Liver (tissue), 9 donors: ENCODE results near the gene JDP2. TPM values are rescaled to one million over a fixed set of nuclear protein-coding genes. Genes with fewer than 3 reads are reported as not detected.
A peak's percentile ranks its signal among the peaks of the same experiment; 100 is the strongest.

Experiments
- DNase-seq: peaks from one replicate; pipeline ENCODE4 v3.0.0-alpha.2; 2017; ENCODE audit warnings: low spot score
- H3K27ac ChIP-seq, 2 donors: one replicate each; pipeline ENCODE4 v1.7.0; 2013; ENCODE audit warnings: inconsistent platforms in 2 of 2, low read length in 2 of 2, control low read depth in 1 of 2, low read depth in 1 of 2, mild to moderate bottlenecking in 1 of 2
- H3K27me3 ChIP-seq, 4 donors: one replicate each; pipeline versions ENCODE4 v1.6.1 to v1.7.0; 2013; ENCODE audit warnings: low read length in 3 of 4, inconsistent platforms in 1 of 4, mild to moderate bottlenecking in 1 of 4, moderate library complexity in 1 of 4; ENCODE audit not compliant: control insufficient read depth in 4 of 4, insufficient read depth in 4 of 4
- H3K36me3 ChIP-seq, 4 donors: one replicate each; pipeline versions ENCODE4 v1.6.1 to v1.7.0; 2013; ENCODE audit warnings: low read length in 3 of 4, mild to moderate bottlenecking in 3 of 4, low read depth in 1 of 4, moderate library complexity in 1 of 4; ENCODE audit not compliant: control insufficient read depth in 4 of 4, insufficient read depth in 3 of 4
- H3K4me1 ChIP-seq, 4 donors: one replicate each; pipeline versions ENCODE4 v1.6.1 to v1.7.0; 2013; ENCODE audit warnings: low read length in 3 of 4, mild to moderate bottlenecking in 3 of 4, moderate library complexity in 1 of 4; ENCODE audit not compliant: control insufficient read depth in 4 of 4, insufficient read depth in 4 of 4
- H3K4me3 ChIP-seq, 3 donors: one replicate each; pipeline versions ENCODE4 v1.6.1 to v1.7.0; 2013; ENCODE audit warnings: low read length in 3 of 3, control low read depth in 1 of 3, low read depth in 1 of 3, mild to moderate bottlenecking in 1 of 3
- H3K9ac ChIP-seq, 2 donors: one replicate each; pipeline ENCODE4 v1.7.0; 2013; ENCODE audit warnings: low read length in 2 of 2, mild to moderate bottlenecking in 2 of 2, moderate library complexity in 2 of 2, control low read depth in 1 of 2, low read depth in 1 of 2
- H3K9me3 ChIP-seq, 4 donors: one replicate each; pipeline versions ENCODE4 v1.6.1 to v1.7.0; 2013; ENCODE audit warnings: low read length in 3 of 4; ENCODE audit not compliant: control insufficient read depth in 4 of 4
- EGR1 ChIP-seq, 2 donors: IDR thresholded peaks; 2 replicates each; pipeline ENCODE4 v1.6.1; 2016 to 2018; ENCODE audit warnings: antibody characterized with exemption in 2 of 2, low read depth in 2 of 2
- FOXA1 ChIP-seq: IDR thresholded peaks from 2 replicates; pipeline ENCODE4 v1.6.1; 2016; ENCODE audit warnings: antibody characterized with exemption
- FOXA2 ChIP-seq: IDR thresholded peaks from 2 replicates; pipeline ENCODE4 v1.6.1; 2016; ENCODE audit warnings: antibody characterized with exemption
- GABPA ChIP-seq, 2 donors: IDR thresholded peaks in 1 of 2; conservative IDR thresholded peaks in 1 of 2; 2 replicates each; pipeline ENCODE4 v1.6.1; 2016; ENCODE audit warnings: antibody characterized with exemption in 2 of 2, mild to moderate bottlenecking in 1 of 2, moderate library complexity in 1 of 2
- HNF4A ChIP-seq, 2 donors: conservative IDR thresholded peaks; 2 replicates each; pipeline ENCODE4 v1.6.1; 2016; ENCODE audit warnings: antibody characterized with exemption in 2 of 2, mild to moderate bottlenecking in 2 of 2
- HNF4G ChIP-seq: IDR thresholded peaks from 2 replicates; pipeline ENCODE4 v1.6.1; 2016; ENCODE audit warnings: antibody characterized with exemption
- RAD21 ChIP-seq, 2 donors: IDR thresholded peaks; 2 replicates each; pipeline ENCODE4 v1.6.1; 2016; ENCODE audit warnings: antibody characterized with exemption in 2 of 2, mild to moderate bottlenecking in 2 of 2
- RXRA ChIP-seq, 2 donors: IDR thresholded peaks; 2 replicates each; pipeline ENCODE4 v1.6.1; 2017 to 2018; ENCODE audit warnings: antibody characterized with exemption in 2 of 2, mild to moderate bottlenecking in 1 of 2
- SP1 ChIP-seq: IDR thresholded peaks from 2 replicates; pipeline ENCODE4 v1.6.1; 2018; ENCODE audit warnings: antibody characterized with exemption, mild to moderate bottlenecking
- TAF1 ChIP-seq: conservative IDR thresholded peaks from 2 replicates; pipeline ENCODE4 v1.6.1; 2016; ENCODE audit warnings: antibody characterized with exemption, mild to moderate bottlenecking
- YY1 ChIP-seq: IDR thresholded peaks from 2 replicates; pipeline ENCODE4 v1.6.1; 2016; ENCODE audit warnings: antibody characterized with exemption, mild to moderate bottlenecking
- WGBS: extraction: QIAGEN DNeasy Blood & Tissue Kit; methylation state at CpG from one replicate; pipeline ENCODE4 v1.1.7; 2013; 5-methylcytosine and 5-hydroxymethylcytosine counted together
- polyA plus RNA-seq, 2 donors: library from polyadenylated mRNA; stranded (reverse) in 1 of 2; unstranded in 1 of 2; fragments of 200-250 nt in 1 of 2; fragments of >200 nt in 1 of 2; fragmentation: Nextera tagmentation in 1 of 2; extraction: Ambion mirVana in 1 of 2; gene quantifications; one replicate each; pipeline versions ENCODE4 v1.2.1 to v1.2.3, GENCODE V29; 2013 to 2015
- total RNA-seq, 2 donors: library from RNA; depleted of rRNA; stranded (reverse); fragments of >200 nt; gene quantifications; one replicate each; pipeline ENCODE4 v1.2.3, GENCODE V29; 2014
- TF ChIP-seq, protein P1 (sequence below): IDR thresholded peaks from 2 replicates; pipeline ENCODE4 v1.6.1; 2016; ENCODE audit warnings: antibody characterized with exemption, mild to moderate bottlenecking
- TF ChIP-seq, protein P2 (sequence below): IDR thresholded peaks from 2 replicates; pipeline ENCODE4 v1.6.1; 2016; ENCODE audit warnings: antibody characterized with exemption
- TF ChIP-seq, protein P3 (sequence below): IDR thresholded peaks from 2 replicates; pipeline ENCODE4 v1.6.1; 2016; ENCODE audit warnings: antibody characterized with exemption
- TF ChIP-seq, protein P4 (sequence below): IDR thresholded peaks from 2 replicates; pipeline ENCODE4 v1.6.1; 2016; ENCODE audit warnings: antibody characterized with exemption
- donor health status: healthy.
- donor health status: healthy.
- donor health status: healthy.
- donor health status: healthy.
- donor health status: healthy.

JDP2 gene
- total and polyA plus RNA-seq, 4 donors, result 2.4 to 14.6 (median 8.7) TPM

DNA sequence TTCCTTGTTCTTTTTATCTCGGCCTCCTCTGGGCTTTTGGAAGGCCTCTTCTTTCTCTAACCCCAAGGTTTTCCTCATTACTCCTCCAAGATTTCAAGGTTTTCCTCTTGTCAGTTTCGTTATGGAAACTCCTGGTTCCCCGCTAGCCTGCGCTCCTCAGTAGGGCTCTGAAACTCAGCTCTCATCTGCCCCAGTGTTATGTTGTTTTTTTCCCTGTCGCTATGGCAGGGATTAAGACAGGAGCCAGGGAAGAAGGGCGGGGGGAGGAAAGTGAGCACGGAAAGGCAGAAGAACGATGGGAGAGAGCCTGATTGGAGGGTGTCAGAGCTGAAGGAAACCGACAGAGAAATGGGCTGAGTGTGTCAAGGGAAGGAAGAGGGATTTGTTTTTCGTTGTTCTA, 26.5 kb upstream of the JDP2 start:
- WGBS, result 72% methylated on average over 10 of the region's 10 CpGs
- Histone ChIP-seq H3K9ac (no peak overlapping the region), H3K36me3 (no peaks in the 10 kb centered on the region)

GRCh38 chr14:75402867-75403413, 24.9 kb upstream of the JDP2 start:
- H3K27me3 ChIP-seq, result no peaks in the 10 kb centered on the region
- peaks cover 0 to 10% (median 6%) of the 10 kb centered on the region in 4 donors for H3K4me1 ChIP-seq
- no peak overlapping the region for H3K27ac ChIP-seq
- H3K9ac ChIP-seq, result no peak overlapping the region
- no peaks in the 10 kb centered on the region for H3K36me3 ChIP-seq
- 95% methylated on average over 5 of the region's 5 CpGs for WGBS
- H3K4me3 ChIP-seq, result no peak overlapping the region
- peaks cover 0 to 5% (median 1%) of the 10 kb centered on the region in 4 donors for H3K9me3 ChIP-seq
- DNase-seq, result peak; percentile 5
- TF ChIP-seq TAF1 (no peak), HNF4A (conservative IDR thresholded peaks at IDR 0.05) (no peak), FOXA2 (no peak), FOXA1 (no peak), GABPA (IDR thresholded peaks at IDR 0.05 in 1 of 2, conservative IDR thresholded peaks at IDR 0.05 in 1 of 2) (no peak), RAD21 (IDR thresholded peaks at IDR 0.05) (no peak)
- TF ChIP-seq, protein P1, sequence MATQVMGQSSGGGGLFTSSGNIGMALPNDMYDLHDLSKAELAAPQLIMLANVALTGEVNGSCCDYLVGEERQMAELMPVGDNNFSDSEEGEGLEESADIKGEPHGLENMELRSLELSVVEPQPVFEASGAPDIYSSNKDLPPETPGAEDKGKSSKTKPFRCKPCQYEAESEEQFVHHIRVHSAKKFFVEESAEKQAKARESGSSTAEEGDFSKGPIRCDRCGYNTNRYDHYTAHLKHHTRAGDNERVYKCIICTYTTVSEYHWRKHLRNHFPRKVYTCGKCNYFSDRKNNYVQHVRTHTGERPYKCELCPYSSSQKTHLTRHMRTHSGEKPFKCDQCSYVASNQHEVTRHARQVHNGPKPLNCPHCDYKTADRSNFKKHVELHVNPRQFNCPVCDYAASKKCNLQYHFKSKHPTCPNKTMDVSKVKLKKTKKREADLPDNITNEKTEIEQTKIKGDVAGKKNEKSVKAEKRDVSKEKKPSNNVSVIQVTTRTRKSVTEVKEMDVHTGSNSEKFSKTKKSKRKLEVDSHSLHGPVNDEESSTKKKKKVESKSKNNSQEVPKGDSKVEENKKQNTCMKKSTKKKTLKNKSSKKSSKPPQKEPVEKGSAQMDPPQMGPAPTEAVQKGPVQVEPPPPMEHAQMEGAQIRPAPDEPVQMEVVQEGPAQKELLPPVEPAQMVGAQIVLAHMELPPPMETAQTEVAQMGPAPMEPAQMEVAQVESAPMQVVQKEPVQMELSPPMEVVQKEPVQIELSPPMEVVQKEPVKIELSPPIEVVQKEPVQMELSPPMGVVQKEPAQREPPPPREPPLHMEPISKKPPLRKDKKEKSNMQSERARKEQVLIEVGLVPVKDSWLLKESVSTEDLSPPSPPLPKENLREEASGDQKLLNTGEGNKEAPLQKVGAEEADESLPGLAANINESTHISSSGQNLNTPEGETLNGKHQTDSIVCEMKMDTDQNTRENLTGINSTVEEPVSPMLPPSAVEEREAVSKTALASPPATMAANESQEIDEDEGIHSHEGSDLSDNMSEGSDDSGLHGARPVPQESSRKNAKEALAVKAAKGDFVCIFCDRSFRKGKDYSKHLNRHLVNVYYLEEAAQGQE, result no peak

More for the DNA sequence above, 26.5 kb upstream of the JDP2 start:
- Histone ChIP-seq H3K9me3 (peaks cover 0 to 5% (median 1%) of the 10 kb centered on the region in 4 donors), H3K4me1 (peaks cover 0 to 10% (median 6%) of the 10 kb centered on the region in 4 donors), H3K4me3 (no peak overlapping the region), H3K27me3 (no peaks in the 10 kb centered on the region), H3K27ac (no peak overlapping the region)
- DNase-seq, result no peak
- no peak for TF ChIP-seq HNF4G
- peak; percentile 11 for TF ChIP-seq SP1
- TF ChIP-seq RAD21 (IDR thresholded peaks at IDR 0.05), result peak in 1 of 2 donors; percentile 29
- TF ChIP-seq GABPA (IDR thresholded peaks at IDR 0.05 in 1 of 2, conservative IDR thresholded peaks at IDR 0.05 in 1 of 2), result no peak

DNA sequence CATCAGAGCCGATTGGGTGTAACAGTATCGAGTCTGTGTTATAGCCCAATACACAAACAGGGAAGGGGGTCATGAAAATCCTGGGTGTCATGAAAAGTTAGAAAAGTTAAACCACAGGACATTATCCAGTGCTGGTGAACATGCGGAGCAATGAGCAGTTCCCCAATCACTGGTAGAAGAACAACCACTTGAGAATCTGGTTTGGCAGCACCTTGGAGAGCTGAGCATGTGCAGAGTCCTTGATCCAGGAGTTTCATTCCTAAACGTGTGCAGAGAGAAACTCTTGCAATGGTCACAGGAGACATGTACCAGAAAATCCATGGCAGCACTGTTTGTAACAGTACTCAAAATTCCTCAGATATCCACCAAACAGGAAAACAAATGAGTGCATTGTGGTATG, 23.0 kb upstream of the JDP2 start:
- Histone ChIP-seq H3K36me3 (no peaks in the 10 kb centered on the region), H3K27me3 (no peaks in the 10 kb centered on the region), H3K4me1 (peaks cover 0 to 10% (median 6%) of the 10 kb centered on the region in 4 donors), H3K9me3 (no peaks in the 10 kb centered on the region), H3K4me3 (no peak overlapping the region), H3K27ac (no peak overlapping the region), H3K9ac (no peak overlapping the region)
- WGBS, result 92% methylated on average over 4 of the region's 4 CpGs
- no peak for DNase-seq
- no peak for TF ChIP-seq FOXA2
- no peak for TF ChIP-seq EGR1 (IDR thresholded peaks at IDR 0.05; ENCODE audit: low read depth in 2 of 2)
- TF ChIP-seq HNF4G, result no peak
- TF ChIP-seq HNF4A (conservative IDR thresholded peaks at IDR 0.05), result no peak
- no peak for TF ChIP-seq TAF1
- no peak for TF ChIP-seq FOXA1
- TF ChIP-seq, protein P2, sequence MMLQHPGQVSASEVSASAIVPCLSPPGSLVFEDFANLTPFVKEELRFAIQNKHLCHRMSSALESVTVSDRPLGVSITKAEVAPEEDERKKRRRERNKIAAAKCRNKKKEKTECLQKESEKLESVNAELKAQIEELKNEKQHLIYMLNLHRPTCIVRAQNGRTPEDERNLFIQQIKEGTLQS, result no peak
- TF ChIP-seq, protein P3, sequence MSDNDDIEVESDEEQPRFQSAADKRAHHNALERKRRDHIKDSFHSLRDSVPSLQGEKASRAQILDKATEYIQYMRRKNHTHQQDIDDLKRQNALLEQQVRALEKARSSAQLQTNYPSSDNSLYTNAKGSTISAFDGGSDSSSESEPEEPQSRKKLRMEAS, result no peak
- no peak for TF ChIP-seq RAD21 (IDR thresholded peaks at IDR 0.05)
- TF ChIP-seq SP1, result no peak
- no peak for TF ChIP-seq RXRA (IDR thresholded peaks at IDR 0.05)
- TF ChIP-seq, protein P4, sequence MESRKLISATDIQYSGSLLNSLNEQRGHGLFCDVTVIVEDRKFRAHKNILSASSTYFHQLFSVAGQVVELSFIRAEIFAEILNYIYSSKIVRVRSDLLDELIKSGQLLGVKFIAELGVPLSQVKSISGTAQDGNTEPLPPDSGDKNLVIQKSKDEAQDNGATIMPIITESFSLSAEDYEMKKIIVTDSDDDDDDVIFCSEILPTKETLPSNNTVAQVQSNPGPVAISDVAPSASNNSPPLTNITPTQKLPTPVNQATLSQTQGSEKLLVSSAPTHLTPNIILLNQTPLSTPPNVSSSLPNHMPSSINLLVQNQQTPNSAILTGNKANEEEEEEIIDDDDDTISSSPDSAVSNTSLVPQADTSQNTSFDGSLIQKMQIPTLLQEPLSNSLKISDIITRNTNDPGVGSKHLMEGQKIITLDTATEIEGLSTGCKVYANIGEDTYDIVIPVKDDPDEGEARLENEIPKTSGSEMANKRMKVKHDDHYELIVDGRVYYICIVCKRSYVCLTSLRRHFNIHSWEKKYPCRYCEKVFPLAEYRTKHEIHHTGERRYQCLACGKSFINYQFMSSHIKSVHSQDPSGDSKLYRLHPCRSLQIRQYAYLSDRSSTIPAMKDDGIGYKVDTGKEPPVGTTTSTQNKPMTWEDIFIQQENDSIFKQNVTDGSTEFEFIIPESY, result no peak
- TF ChIP-seq YY1, result no peak
